CD4-positive, alpha-beta T cell treated with Interleukin-12 subunit alpha and Interleukin-12 subunit beta, for 1 hour (primary cell): ENCODE data around the gene TAF3.

Experiments used
- DNase-seq: peaks from one replicate; pipeline ENCODE4 v3.0.0-alpha.2; 2020

TAF3 gene

GRCh38 chr10:7813481-7813880 is 4.8 kb upstream of the TAF3 start:
- no peak for DNase-seq

- no peak for DNase-seq
Measured at GRCh38 chr10:7817576-7817975, 729 bp upstream of the TAF3 start.

GRCh38 chr10:7817984-7818294 is 366 bp upstream of the TAF3 start:
- DNase-seq = no peak

- peak; percentile 22 for DNase-seq
Measured at GRCh38 chr10:7819121-7819460, 786 bp downstream of the TAF3 start.

- DNase-seq = no peak
Measured at GRCh38 chr10:7824251-7824650, 5.9 kb downstream of the TAF3 start.

- DNase-seq = no peak
Measured at GRCh38 chr10:7826971-7827370, 8.7 kb downstream of the TAF3 start.

GRCh38 chr10:7829289-7829834 is 11.1 kb downstream of the TAF3 start:
- DNase-seq = no peak

- DNase-seq = no peak
Measured at GRCh38 chr10:7832060-7832459, 13.8 kb downstream of the TAF3 start.

GRCh38 chr10:7833210-7833609 is 14.9 kb downstream of the TAF3 start:
- no peak for DNase-seq

GRCh38 chr10:7834262-7834661 is 16.0 kb downstream of the TAF3 start:
- no peak for DNase-seq

- DNase-seq = no peak
Measured at GRCh38 chr10:7836571-7836970, 18.3 kb downstream of the TAF3 start.

GRCh38 chr10:7846591-7846990 is 28.3 kb downstream of the TAF3 start:
- no peak for DNase-seq

GRCh38 chr10:7853226-7853842 is 35.0 kb downstream of the TAF3 start:
- DNase-seq = no peak

GRCh38 chr10:7853890-7854289 is 35.6 kb downstream of the TAF3 start:
- no peak for DNase-seq

- DNase-seq = no peak
Measured at GRCh38 chr10:7855205-7855604, 36.9 kb downstream of the TAF3 start.

- DNase-seq = no peak
Measured at GRCh38 chr10:7856678-7857077, 38.4 kb downstream of the TAF3 start.

- DNase-seq = no peak
Measured at GRCh38 chr10:7857262-7857661, 39.0 kb downstream of the TAF3 start.

GRCh38 chr10:7861509-7862120 is 43.3 kb downstream of the TAF3 start:
- DNase-seq = no peak

- DNase-seq = no peak
Measured at GRCh38 chr10:7862121-7862514, 43.8 kb downstream of the TAF3 start.

- no peak for DNase-seq
Measured at GRCh38 chr10:7866176-7866575, 47.9 kb downstream of the TAF3 start.

GRCh38 chr10:7872041-7872442 is 53.7 kb downstream of the TAF3 start:
- peak; percentile 27 for DNase-seq

- no peak for DNase-seq
Measured at GRCh38 chr10:7874864-7875263, 56.6 kb downstream of the TAF3 start.

- no peak for DNase-seq
Measured at GRCh38 chr10:7876541-7877127, 58.3 kb downstream of the TAF3 start.

GRCh38 chr10:7881119-7881518 is 62.8 kb downstream of the TAF3 start:
- DNase-seq = no peak

- no peak for DNase-seq
Measured at GRCh38 chr10:7886056-7886455, 67.8 kb downstream of the TAF3 start.
